HK-2 (cell line): ENCODE results near the gene GRID2IP.
"Not testable (repeated sequence)": the region's sequence is repeated elsewhere in the genome, so short reads cannot be mapped to it uniquely, and the experiment has no call there.

Experiments used
- DNase-seq: peaks from one replicate; pipeline ENCODE4 v3.0.0-alpha.2; 2018; ENCODE audit not compliant: unreplicated experiment

GRID2IP gene

GRCh38 chr7:6487184-6487545, 64.1 kb downstream of the GRID2IP start:
- DNase-seq: no peak

- no peak for DNase-seq
Observed at GRCh38 chr7:6486438-6487183, 64.7 kb downstream of the GRID2IP start.

GRCh38 chr7:6482743-6483119, 68.5 kb downstream of the GRID2IP start:
- no peak for DNase-seq

GRCh38 chr7:6482307-6482706, 69.0 kb downstream of the GRID2IP start:
- no peak for DNase-seq

GRCh38 chr7:6481445-6481844, 69.8 kb downstream of the GRID2IP start:
- DNase-seq: no peak

GRCh38 chr7:6480323-6480660, 71.0 kb downstream of the GRID2IP start:
- DNase-seq: no peak

- no peak for DNase-seq
Observed at GRCh38 chr7:6479067-6479466, 72.2 kb downstream of the GRID2IP start.

- no peak for DNase-seq
Observed at GRCh38 chr7:6478186-6478585, 73.1 kb downstream of the GRID2IP start.

GRCh38 chr7:6477318-6477660, 74.0 kb downstream of the GRID2IP start:
- no peak for DNase-seq

- no peak for DNase-seq
Observed at GRCh38 chr7:6476596-6477317, 74.5 kb downstream of the GRID2IP start.

GRCh38 chr7:6475433-6476186, 75.7 kb downstream of the GRID2IP start:
- no peak for DNase-seq

GRCh38 chr7:6465862-6466261, 85.4 kb downstream of the GRID2IP start:
- no peak for DNase-seq

GRCh38 chr7:6463609-6464008, 87.7 kb downstream of the GRID2IP start:
- not testable (repeated sequence) for DNase-seq

- DNase-seq: no peak
Observed at GRCh38 chr7:6461946-6462550, 89.2 kb downstream of the GRID2IP start.

GRCh38 chr7:6460990-6461584, 90.2 kb downstream of the GRID2IP start:
- no peak for DNase-seq

- no peak for DNase-seq
Observed at GRCh38 chr7:6460303-6460702, 91.0 kb downstream of the GRID2IP start.

GRCh38 chr7:6458676-6459075, 92.6 kb downstream of the GRID2IP start:
- not testable (repeated sequence) for DNase-seq

GRCh38 chr7:6453734-6454133, 97.5 kb downstream of the GRID2IP start:
- peak; percentile 60 for DNase-seq

GRCh38 chr7:6451224-6451705, 100.0 kb downstream of the GRID2IP start:
- no peak for DNase-seq

GRCh38 chr7:6450591-6450990, 100.7 kb downstream of the GRID2IP start:
- DNase-seq: not testable (repeated sequence)

GRCh38 chr7:6449884-6450283, 101.4 kb downstream of the GRID2IP start:
- not testable (repeated sequence) for DNase-seq
